GM04504 (cell line): Measurements from ENCODE around the gene GDPD5.

ENCODE experiments used
- DNase-seq: peaks from one replicate; pipeline ENCODE4 v3.0.0-alpha.2; 2012; ENCODE audit warnings: low read depth

Gene GDPD5

GRCh38 chr11:75490221-75491181, 35.2 kb downstream of the GDPD5 start:
- DNase-seq: no peak

DNA sequence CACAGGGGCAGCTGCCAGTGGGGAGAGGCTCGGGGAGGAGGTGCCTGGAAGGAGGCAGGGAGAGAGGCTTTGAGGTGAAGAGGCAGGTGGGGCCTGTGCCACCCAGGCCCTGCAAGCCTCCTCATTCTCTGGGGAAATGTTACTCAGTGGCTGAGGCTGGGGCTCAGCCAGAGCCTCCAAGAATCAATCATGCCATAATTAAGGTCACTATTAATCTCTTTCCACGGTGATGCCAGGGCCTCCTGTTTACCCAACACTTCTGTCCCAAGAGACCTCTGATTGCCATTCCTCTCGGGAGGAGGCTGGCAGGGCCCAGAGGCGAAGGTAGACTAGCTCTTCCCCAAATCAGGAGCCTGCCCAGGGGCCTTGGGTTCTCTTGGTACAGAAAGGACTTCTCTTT, 38.4 kb downstream of the GDPD5 start:
- no peak for DNase-seq

- no peak for DNase-seq
Measured at GRCh38 chr11:75485742-75486141, 40.0 kb downstream of the GDPD5 start.

DNA sequence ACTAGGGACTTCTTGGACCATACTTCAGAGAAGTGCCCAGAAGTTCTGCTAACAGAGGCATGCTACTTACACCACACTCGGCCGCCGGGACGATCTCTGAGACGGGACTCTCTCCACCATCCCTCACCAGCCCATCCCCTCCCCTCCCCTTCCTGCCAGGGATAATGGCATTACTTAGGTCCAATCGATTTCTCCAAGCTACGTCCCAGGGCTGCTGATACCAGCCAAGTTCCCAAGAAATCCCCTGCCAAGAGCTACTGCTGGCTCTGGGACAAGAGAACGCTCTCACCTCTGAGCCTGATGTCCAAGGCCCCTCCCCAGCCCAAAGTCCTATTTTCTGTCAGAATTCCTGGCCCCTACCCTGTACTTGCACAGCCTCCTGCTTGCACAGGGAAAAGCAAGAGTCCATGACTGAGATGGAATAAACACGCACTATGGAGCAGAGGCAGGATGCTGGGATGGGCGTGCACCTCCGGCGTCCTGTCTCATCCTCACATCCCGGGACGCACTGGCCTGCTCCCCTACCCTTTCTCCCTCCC, 42.7 kb downstream of the GDPD5 start:
- no peak for DNase-seq

GRCh38 chr11:75481922-75482606, 43.7 kb downstream of the GDPD5 start:
- DNase-seq: no peak

DNA sequence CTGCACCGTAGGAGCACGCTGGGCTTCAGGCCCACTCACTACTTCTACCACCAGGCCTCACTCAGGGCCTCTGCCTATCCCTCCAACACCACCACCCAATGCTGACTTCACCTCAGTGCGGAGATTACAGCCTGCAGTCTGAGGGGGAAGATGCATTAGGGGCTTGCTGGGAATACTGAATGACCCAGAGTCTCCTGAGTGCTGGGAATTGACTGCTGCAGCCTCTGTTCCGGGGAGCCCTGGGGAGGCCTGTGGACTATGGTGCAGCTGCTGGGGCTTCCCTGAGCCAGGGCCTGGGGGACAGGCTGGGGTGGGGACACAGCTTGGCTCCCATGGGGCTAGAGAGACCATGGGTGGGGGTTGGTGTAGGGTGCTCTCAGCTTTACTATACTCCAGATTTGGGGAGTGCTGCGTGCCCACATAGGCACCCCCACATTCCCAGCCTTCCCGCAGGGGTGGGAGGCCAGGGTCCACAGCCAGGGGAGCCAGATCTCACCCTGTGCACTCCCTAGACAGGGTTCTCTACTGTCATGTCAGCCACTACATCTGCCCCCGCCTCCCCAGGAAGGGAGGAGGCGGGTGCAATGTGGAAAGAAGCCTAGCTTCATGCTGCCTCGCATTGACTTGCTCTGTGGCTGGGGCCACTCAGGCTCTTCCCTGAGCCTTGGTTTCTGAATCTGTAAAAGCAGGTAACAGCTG, 44.4 kb downstream of the GDPD5 start:
- DNase-seq: no peak

DNA sequence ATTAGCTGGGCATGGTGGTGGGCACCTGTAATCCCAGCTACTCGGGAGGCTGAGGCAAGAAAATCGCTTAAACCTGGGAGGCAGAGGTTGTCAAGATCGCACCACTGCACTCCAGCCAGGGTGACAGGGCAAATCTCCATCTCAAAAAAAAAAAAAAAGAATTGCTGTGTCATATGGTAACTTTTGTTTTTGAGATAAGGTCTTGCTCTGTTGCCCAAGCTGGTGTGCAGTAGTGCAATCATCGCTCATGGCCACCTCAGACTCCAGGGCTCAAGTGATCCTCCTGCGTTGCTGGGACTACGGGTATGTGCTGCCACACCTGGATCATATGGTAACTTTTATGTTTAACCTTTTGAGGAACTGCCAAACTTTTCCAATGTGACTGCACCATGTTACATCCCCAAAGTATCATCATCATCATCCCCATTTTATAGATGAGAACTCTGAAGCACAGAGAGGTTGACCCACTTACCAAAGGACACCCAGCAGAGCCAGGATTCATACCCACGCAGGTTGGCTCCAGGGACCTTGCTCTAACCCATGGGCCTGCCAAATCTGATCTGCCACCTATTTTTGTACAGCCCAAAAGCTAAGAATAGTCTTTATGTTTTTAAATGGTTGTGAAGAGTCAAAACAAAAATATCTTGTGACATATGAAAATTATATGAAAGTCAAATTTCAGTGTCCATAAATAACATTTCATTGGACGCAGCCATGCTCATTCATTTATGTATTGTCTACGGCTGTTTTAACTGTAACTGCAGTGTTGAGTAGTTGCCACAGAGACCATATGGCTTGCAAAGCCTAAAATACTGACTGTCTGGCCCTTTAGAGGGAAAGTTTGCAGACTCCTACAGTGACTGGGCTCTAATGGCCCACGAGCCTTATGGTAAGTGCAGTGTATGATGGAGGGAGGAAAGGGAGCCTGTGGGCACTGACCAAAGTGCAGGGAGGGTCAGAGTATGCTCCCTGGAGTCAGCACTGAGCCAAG, 45.3 kb downstream of the GDPD5 start:
- no peak for DNase-seq

- DNase-seq: no peak
Measured at GRCh38 chr11:75479597-75480145, 46.1 kb downstream of the GDPD5 start.

GRCh38 chr11:75478783-75479596, 46.8 kb downstream of the GDPD5 start:
- DNase-seq: no peak

DNA sequence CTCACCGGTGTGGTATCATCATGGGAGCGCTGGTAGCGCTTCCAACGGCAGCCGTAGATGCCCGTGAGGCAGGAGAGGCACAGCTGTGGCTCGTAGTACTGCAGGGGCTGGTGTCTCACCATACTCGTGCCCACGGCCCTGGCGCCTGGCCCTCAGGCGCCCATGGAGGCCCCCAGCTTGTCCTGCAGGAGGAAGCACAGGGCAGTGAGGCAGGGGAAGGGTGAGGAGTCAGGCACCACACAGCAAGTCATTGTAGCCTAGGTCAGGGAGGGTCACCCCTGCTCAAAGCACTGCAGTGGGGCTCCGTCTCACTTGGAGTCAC, 48.2 kb downstream of the GDPD5 start:
- DNase-seq: no peak

GRCh38 chr11:75476739-75477613, 48.8 kb downstream of the GDPD5 start:
- no peak for DNase-seq

DNA sequence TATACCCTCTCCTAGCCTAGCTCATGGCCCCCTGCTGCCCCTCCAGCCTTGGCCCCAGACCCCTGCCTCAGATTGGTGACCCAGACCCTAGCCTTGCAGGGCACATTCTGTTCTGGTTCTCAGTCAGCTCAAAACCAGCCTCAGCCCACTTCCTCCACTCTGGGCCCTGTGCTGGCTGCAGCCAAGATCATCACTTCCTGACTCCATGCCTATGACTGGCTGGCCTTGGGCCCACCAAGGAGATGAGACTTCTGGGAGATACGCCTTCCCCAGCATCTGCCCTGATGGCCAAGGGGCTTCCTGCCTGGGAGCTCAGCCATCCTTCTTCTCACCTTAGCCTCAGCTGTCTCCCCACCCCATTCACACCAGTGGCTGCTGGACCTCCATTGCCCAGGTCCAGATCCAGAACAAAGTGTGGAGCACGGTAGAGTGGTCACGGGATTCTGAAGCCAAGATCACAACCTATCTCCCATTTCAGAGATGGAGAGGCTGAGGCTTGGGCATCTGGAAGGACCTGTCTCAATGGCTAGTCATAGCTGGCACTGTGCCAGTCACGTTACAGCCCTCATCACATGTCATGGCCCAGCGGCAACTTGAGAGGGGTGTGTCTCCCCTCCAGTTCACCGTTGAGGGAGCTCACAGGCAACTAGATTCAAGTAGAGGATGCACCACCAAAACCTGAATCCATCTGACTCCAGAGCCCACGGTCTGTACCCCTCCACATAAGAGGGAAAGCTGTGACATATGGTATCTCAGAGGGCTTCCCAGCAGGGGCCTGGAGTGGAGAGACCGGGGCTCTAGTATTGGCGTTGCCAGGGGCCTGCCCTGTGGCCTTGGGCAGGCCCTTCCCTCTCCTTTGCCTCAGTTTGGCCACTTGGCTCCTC, 49.7 kb downstream of the GDPD5 start:
- no peak for DNase-seq

DNA sequence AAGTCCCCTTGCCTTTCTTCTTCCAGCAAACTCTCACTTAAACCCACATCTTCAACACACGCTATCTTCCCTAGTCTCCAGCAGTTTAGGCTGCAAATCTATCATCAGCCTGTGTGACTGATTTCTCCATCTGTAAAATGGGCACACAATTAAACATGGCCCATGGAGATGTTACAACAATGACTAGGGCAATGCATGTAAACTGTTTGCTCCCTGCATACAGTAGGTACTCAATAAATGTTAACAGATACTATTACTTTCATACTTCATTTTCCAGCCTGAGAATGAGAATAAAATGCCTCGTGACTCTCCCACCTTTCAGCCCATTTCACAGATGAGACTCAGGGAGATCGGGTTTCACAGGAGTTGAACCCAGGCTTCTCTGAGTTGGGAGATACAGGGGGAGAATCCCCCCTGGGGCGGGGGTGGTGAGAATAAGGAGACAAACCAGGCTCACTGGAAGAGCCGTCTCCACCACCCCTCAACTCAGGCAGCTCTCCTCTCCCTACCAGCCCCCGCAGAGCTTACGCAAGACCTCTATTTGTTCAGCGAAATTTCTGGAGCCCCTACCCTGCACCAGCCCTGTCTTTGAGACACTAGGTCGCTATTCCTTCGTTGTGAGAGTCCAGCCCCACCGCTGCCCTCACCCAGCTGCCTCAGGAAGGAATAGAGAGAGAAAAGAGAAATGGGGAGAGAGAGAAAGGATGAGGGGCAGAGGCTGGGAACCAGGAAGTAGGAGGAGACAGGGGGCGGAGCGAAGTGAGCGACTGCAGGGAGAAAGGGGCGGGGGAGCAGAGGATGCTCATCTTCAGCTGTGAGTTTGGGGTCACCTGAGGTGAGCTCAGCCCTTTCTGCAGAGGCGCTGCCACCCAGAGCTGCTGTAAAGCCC, 50.6 kb downstream of the GDPD5 start:
- no peak for DNase-seq

DNA sequence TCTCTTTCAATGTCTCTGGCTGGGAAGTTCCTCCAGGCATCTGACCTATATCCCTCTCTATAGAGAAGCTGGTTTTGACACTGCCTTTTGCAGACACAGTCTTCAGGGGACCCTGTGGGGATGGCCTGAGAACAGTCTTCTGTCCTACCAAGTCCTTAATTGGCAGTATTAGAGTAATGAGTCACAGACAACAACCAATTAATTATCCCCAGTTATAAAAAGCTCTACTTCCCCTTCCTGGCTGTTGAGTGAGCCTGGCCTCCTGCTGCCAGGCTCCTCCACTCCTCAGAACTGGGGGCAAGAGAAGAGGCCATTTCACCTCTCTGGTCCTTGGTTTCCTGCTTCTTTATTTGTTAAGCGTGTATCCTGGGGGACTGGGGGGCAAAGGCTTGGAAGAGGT, 51.5 kb downstream of the GDPD5 start:
- DNase-seq: no peak

GRCh38 chr11:75473684-75474083, 52.1 kb downstream of the GDPD5 start:
- no peak for DNase-seq

DNA sequence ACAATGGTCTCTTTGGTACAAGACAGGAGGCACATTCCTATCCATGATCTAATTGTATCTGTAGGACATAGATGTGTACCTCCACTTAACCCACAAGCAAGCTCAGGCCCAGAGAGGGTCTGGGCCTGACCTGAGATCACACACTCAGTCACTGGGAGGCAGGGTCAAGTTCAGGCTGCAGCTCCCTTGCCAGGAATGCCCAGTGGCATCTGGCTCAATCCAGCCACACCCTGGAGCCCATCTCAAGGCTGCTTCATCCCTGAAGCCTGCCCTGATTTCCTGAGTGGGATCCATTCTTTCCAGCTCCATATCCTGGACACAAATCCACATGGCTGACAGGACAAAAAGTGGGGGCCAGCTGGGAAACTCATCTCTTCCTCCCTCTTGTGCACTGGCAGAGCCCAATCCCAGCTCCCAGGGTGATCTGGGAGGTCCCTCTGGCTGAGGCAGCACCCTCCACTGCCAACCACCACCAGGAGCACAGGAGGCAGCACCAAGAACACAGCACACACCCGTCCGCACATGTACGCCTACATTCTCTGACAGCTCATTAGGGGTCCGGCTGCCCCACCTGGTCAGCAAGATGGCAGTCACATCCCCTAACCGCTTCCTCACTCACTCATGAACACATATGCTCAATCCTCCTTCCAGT, 53.5 kb downstream of the GDPD5 start:
- DNase-seq: no peak
